OCI-LY3 (cell line): Measurements from ENCODE around the gene ZNRF1.

ENCODE experiments used
- H2AFZ ChIP-seq: fragments of 200-600, 300-600 bp; shearing (Covaris generic); 2 replicates; pipeline ENCODE4 v1.6.0; 2014; ENCODE audit warnings: antibody characterized with exemption, low read depth, low read length
- H3K27ac ChIP-seq: fragments of 200-600, 300-600 bp; sonication (generic); 2 replicates; pipeline ENCODE4 v1.5.1; 2014; ENCODE audit warnings: mild to moderate bottlenecking, low read length, moderate library complexity, mixed read lengths
- H3K27me3 ChIP-seq: fragments of 200-600, 300-600 bp; sonication (generic); 2 replicates; pipeline ENCODE4 v1.6.1; 2014; ENCODE audit warnings: low read depth, low read length, mixed read lengths
- H3K36me3 ChIP-seq: fragments of 200-600, 300-600 bp; sonication (generic); replicated peaks from 2 replicates; pipeline ENCODE3; 2014; ENCODE audit warnings: low read depth, low read length, mixed read lengths
- H3K4me1 ChIP-seq: fragments of 300-600, 200-600 bp; sonication (generic); 2 replicates; pipeline ENCODE4 v1.6.1; 2014; ENCODE audit warnings: low read length, mixed read lengths
- H3K4me2 ChIP-seq: fragments of 200-600, 300-600 bp; sonication (generic); 2 replicates; pipeline ENCODE4 v1.6.1; 2014; ENCODE audit warnings: low read length, mixed read lengths
- H3K4me3 ChIP-seq: fragments of 300-600, 200-600 bp; sonication (generic); 2 replicates; pipeline ENCODE4 v1.5.1; 2014; ENCODE audit warnings: antibody characterized with exemption, mild to moderate bottlenecking, low read length, moderate library complexity
- H3K79me2 ChIP-seq: fragments of 300-600, 200-600 bp; shearing (Covaris generic); 2 replicates; pipeline ENCODE4 v1.6.1; 2014; ENCODE audit warnings: mild to moderate bottlenecking, low read length, mixed read lengths
- H3K9ac ChIP-seq: fragments of 300-600, 200-600 bp; shearing (Covaris generic); 2 replicates; pipeline ENCODE4 v1.6.0; 2014; ENCODE audit warnings: mild to moderate bottlenecking, low read length, moderate library complexity
- H3K9me3 ChIP-seq: fragments of 200-600, 300-600 bp; shearing (Covaris generic); 2 replicates; pipeline ENCODE4 v1.6.1; 2014; ENCODE audit warnings: low read length, mixed read lengths; ENCODE audit not compliant: insufficient read depth
- H4K20me1 ChIP-seq: fragments of 200-600, 300-600 bp; sonication (generic); 2 replicates; pipeline ENCODE4 v1.6.1; 2016; ENCODE audit warnings: low read length, mixed read lengths; ENCODE audit not compliant: insufficient read depth
- EZH2phosphoT487 ChIP-seq: fragments of 200-600 bp; shearing (Covaris generic); IDR thresholded peaks from 2 replicates; pipeline ENCODE4 v1.6.1; 2018; ENCODE audit warnings: antibody characterized with exemption, mixed run types, low read depth
- TF ChIP-seq, protein P1 (sequence below): fragments of 200-600, 300-600 bp; sonication (generic); IDR thresholded peaks from 2 replicates; pipeline ENCODE4 v1.5.1; 2014; ENCODE audit warnings: antibody characterized with exemption, low read length, low read depth

ZNRF1 gene

GRCh38 chr16:75160386-75160785, 161.6 kb downstream of the ZNRF1 start:
- H3K4me1 ChIP-seq = no peaks in the 10 kb centered on the region
- no peak overlapping the region for H3K4me3 ChIP-seq
- no peak overlapping the region for H3K27ac ChIP-seq
- H3K79me2 ChIP-seq = peaks cover 14% of the 10 kb centered on the region; the same call in 1 of the 2 replicates
- H3K4me2 ChIP-seq = no peak overlapping the region
- peaks cover 17% of the 10 kb centered on the region; the same call in 1 of the 2 replicates for H3K9me3 ChIP-seq
- no peak overlapping the region for H2AFZ ChIP-seq
- H4K20me1 ChIP-seq = no peaks in the 10 kb centered on the region
- no peaks in the 10 kb centered on the region for H3K27me3 ChIP-seq
- H3K36me3 ChIP-seq = peaks cover 75% of the 10 kb centered on the region
- no peak overlapping the region for H3K9ac ChIP-seq
- TF ChIP-seq, protein P1, sequence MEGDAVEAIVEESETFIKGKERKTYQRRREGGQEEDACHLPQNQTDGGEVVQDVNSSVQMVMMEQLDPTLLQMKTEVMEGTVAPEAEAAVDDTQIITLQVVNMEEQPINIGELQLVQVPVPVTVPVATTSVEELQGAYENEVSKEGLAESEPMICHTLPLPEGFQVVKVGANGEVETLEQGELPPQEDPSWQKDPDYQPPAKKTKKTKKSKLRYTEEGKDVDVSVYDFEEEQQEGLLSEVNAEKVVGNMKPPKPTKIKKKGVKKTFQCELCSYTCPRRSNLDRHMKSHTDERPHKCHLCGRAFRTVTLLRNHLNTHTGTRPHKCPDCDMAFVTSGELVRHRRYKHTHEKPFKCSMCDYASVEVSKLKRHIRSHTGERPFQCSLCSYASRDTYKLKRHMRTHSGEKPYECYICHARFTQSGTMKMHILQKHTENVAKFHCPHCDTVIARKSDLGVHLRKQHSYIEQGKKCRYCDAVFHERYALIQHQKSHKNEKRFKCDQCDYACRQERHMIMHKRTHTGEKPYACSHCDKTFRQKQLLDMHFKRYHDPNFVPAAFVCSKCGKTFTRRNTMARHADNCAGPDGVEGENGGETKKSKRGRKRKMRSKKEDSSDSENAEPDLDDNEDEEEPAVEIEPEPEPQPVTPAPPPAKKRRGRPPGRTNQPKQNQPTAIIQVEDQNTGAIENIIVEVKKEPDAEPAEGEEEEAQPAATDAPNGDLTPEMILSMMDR = no peak
- no peak for TF ChIP-seq EZH2phosphoT487
